Thymus (tissue), 11 donors: ENCODE measurements around the gene ZFAND3. TPM values are rescaled to one million over a fixed set of nuclear protein-coding genes. Genes with fewer than 3 reads are reported as not detected.

ENCODE experiments used
- DNase-seq, 9 donors: peaks; one replicate each; pipeline ENCODE4 v3.0.0-alpha.2; 2013; ENCODE audit warnings: low spot score in 9 of 9, low read depth in 6 of 9, missing footprints in 1 of 9
- H3K27ac ChIP-seq, 2 donors: one replicate each; pipeline ENCODE4 v1.5.1; 2013; ENCODE audit warnings: control low read depth in 1 of 2, low read depth in 1 of 2, low read length in 1 of 2, mild to moderate bottlenecking in 1 of 2, moderate library complexity in 1 of 2
- H3K27me3 ChIP-seq, 2 donors: one replicate each; pipeline ENCODE4 v1.5.1; 2013; ENCODE audit warnings: low read length in 1 of 2; ENCODE audit not compliant: control insufficient read depth in 2 of 2, insufficient read depth in 1 of 2
- H3K36me3 ChIP-seq, 2 donors: one replicate each; pipeline ENCODE4 v1.5.1; 2013; ENCODE audit warnings: low read length in 1 of 2, mild to moderate bottlenecking in 1 of 2, moderate library complexity in 1 of 2; ENCODE audit not compliant: control insufficient read depth in 2 of 2, insufficient read depth in 2 of 2
- H3K4me1 ChIP-seq, 2 donors: one replicate each; pipeline ENCODE4 v1.5.1; 2013; ENCODE audit warnings: low read length in 2 of 2; ENCODE audit not compliant: control insufficient read depth in 2 of 2, insufficient read depth in 2 of 2
- H3K4me3 ChIP-seq, 2 donors: one replicate each; pipeline ENCODE4 v1.5.1; 2013; ENCODE audit warnings: low read length in 2 of 2, control low read depth in 1 of 2, mild to moderate bottlenecking in 1 of 2
- H3K9me3 ChIP-seq, 2 donors: one replicate each; pipeline ENCODE4 v1.5.1; 2013; ENCODE audit warnings: low read length in 1 of 2, mild to moderate bottlenecking in 1 of 2; ENCODE audit not compliant: control insufficient read depth in 2 of 2, insufficient read depth in 1 of 2
- WGBS: extraction: QIAGEN DNeasy Blood & Tissue Kit; methylation state at CpG from one replicate; pipeline ENCODE4 v1.1.7; 2013; 5-methylcytosine and 5-hydroxymethylcytosine counted together
- polyA plus RNA-seq: library from polyadenylated mRNA; stranded (reverse); fragments of 200-250 nt; gene quantifications from one replicate; pipeline ENCODE4 v1.2.3, GENCODE V29; 2013
- total RNA-seq: library from RNA; stranded (reverse); fragments of 120-200 nt; gene quantifications from one replicate; pipeline ENCODE4 v1.2.4, GENCODE V29; 2013
- donor health status: healthy.

The ZFAND3 gene
- total and polyA plus RNA-seq, 2 donors: 8.5 to 25.7 TPM

GRCh38 chr6:37923514-37923913 is 104.0 kb downstream of the ZFAND3 start:
- Histone ChIP-seq H3K27ac (no peak overlapping the region), H3K4me1 (no peaks in the 10 kb centered on the region), H3K27me3 (no peaks in the 10 kb centered on the region), H3K9me3 (no peaks in the 10 kb centered on the region), H3K36me3 (no peaks in the 10 kb centered on the region), H3K4me3 (no peak overlapping the region)
- DNase-seq: no peak

- DNase-seq: no peak
- H3K27me3 ChIP-seq: no peaks in the 10 kb centered on the region
- H3K36me3 ChIP-seq: peaks cover 0 to 5% of the 10 kb centered on the region in 2 donors
- H3K4me1 ChIP-seq: no peaks in the 10 kb centered on the region
- no peak overlapping the region for H3K4me3 ChIP-seq
- no peaks in the 10 kb centered on the region for H3K9me3 ChIP-seq
- no peak overlapping the region for H3K27ac ChIP-seq
- 97% methylated on average over 4 of the region's 4 CpGs for WGBS
These were observed 107.1 kb downstream of the ZFAND3 start for GRCh38 chr6:37926661-37927060.

DNA sequence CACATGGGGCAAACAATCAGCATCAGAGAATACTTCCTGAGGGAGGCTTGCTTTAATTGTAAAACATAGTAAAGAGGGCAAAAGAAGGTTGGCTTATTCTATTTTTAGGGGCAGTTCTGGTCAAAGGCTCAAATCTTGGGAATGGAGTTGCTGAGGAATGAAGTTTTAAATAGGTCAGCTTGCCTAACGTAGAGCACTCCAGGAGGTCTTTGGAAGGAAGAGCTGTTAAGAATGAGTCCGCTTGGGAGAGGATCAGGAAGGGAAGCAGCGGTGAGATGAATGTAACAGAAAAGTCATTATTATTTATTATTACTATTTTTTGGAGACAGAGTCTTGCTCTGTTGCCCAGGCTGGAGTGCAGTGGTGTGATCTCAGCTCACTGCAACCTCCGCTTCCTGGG is 108.7 kb downstream of the ZFAND3 start:
- no peak overlapping the region for H3K27ac ChIP-seq
- no peaks in the 10 kb centered on the region for H3K9me3 ChIP-seq
- no peak for DNase-seq
- H3K27me3 ChIP-seq: no peaks in the 10 kb centered on the region
- peaks cover 0 to 7% of the 10 kb centered on the region in 2 donors for H3K36me3 ChIP-seq
- H3K4me1 ChIP-seq: no peaks in the 10 kb centered on the region
- 84% methylated on average over 4 of the region's 4 CpGs for WGBS
- no peak overlapping the region for H3K4me3 ChIP-seq

GRCh38 chr6:37930288-37930971 is 110.9 kb downstream of the ZFAND3 start:
- no peaks in the 10 kb centered on the region for H3K4me1 ChIP-seq
- no peak overlapping the region for H3K4me3 ChIP-seq
- DNase-seq: no peak
- H3K36me3 ChIP-seq: peaks cover 0 to 7% of the 10 kb centered on the region in 2 donors
- no peak overlapping the region for H3K27ac ChIP-seq
- 98% methylated on average over 4 of the region's 4 CpGs for WGBS
- no peaks in the 10 kb centered on the region for H3K9me3 ChIP-seq
- no peaks in the 10 kb centered on the region for H3K27me3 ChIP-seq

DNA sequence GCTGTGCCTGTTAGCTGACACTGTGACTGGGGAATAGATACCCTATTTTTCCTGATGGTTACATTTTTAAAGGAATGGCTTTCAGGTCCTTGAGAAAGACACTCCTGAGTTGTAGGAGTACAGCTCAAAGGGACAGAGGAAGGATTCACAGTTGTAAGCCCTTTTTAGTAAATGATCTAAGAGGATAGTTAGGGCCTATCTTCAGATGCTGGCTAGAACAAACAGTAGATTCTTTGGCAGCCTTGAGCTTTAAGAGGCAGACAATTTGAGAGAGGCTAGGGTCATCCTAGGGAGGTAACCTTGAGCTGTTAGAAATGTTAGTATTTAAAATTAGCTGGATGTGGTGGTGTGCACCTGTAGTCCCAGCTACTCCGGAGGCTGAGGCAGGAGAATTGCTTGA is 111.5 kb downstream of the ZFAND3 start:
- no peaks in the 10 kb centered on the region for H3K9me3 ChIP-seq
- 100% methylated on average over 1 of the region's 1 CpG for WGBS

DNA sequence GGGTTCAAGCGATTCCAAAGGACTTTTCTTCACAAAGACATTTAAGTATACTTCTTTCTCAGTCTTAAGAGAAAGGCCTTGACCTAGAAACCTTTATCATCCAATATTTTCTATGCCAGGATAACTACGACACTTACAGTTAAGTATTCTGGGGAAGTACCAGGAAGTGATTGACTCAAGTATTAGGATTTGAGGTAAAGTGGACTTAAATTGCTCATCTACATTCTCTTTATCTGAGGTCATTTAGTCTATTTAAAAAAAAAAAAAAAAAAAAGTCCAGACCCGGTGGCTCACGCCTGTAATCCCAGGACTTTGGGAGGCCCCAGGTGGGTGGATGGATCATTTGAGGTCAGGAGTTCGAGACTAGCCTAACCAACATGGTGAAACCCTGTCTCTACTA is 114.7 kb downstream of the ZFAND3 start:
- no peak for DNase-seq
- H3K27ac ChIP-seq: no peak overlapping the region
- no peaks in the 10 kb centered on the region for H3K4me1 ChIP-seq
- no peaks in the 10 kb centered on the region for H3K9me3 ChIP-seq
- H3K36me3 ChIP-seq: peaks cover 0 to 7% of the 10 kb centered on the region in 2 donors
- H3K27me3 ChIP-seq: no peaks in the 10 kb centered on the region
- WGBS: 99% methylated on average over 5 of the region's 5 CpGs
- no peak overlapping the region for H3K4me3 ChIP-seq

More for the DNA sequence above, 111.5 kb downstream of the ZFAND3 start:
- DNase-seq: no peak
- no peaks in the 10 kb centered on the region for H3K27me3 ChIP-seq
- no peak overlapping the region for H3K27ac ChIP-seq
- no peaks in the 10 kb centered on the region for H3K4me1 ChIP-seq
- no peak overlapping the region for H3K4me3 ChIP-seq
- H3K36me3 ChIP-seq: peaks cover 0 to 7% of the 10 kb centered on the region in 2 donors

DNA sequence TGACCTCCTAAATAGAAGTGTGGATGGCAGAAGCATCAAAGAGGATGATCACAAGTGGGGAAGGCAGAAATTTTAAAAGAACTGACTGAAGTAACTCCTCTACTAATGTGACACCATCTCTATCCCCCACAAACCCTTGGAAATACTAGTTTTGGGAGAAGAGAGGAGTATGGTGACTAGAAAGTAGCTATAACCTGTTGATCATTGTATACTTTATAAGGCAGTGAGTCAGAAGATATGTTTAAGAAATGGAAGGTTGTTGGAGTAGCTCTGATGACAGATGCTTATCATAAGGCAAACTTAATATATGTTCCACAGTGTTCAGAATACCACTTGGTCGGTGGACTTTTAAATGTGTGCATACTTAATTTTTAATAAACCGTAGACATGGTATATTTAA is 116.6 kb downstream of the ZFAND3 start:
- H3K9me3 ChIP-seq: no peaks in the 10 kb centered on the region
- no peaks in the 10 kb centered on the region for H3K27me3 ChIP-seq
- H3K4me3 ChIP-seq: no peak overlapping the region
- no peak overlapping the region for H3K27ac ChIP-seq
- peaks cover 0 to 3% of the 10 kb centered on the region in 2 donors for H3K36me3 ChIP-seq
- no peak for DNase-seq
- 94% methylated on average over 2 of the region's 2 CpGs for WGBS
- no peaks in the 10 kb centered on the region for H3K4me1 ChIP-seq

- no peaks in the 10 kb centered on the region for H3K27me3 ChIP-seq
- H3K4me1 ChIP-seq: no peaks in the 10 kb centered on the region
- H3K36me3 ChIP-seq: no peaks in the 10 kb centered on the region
- no peaks in the 10 kb centered on the region for H3K9me3 ChIP-seq
- DNase-seq: peak in 3 of 9 donors; percentile 7 to 35 (median 15)
- H3K27ac ChIP-seq: no peak overlapping the region
- no peak overlapping the region for H3K4me3 ChIP-seq
These were observed 117.4 kb downstream of the ZFAND3 start for GRCh38 chr6:37936906-37937305.

GRCh38 chr6:37938909-37939308 is 119.4 kb downstream of the ZFAND3 start:
- Histone ChIP-seq H3K4me1 (no peaks in the 10 kb centered on the region), H3K4me3 (no peak overlapping the region), H3K27ac (no peak overlapping the region), H3K9me3 (no peaks in the 10 kb centered on the region), H3K27me3 (no peaks in the 10 kb centered on the region), H3K36me3 (no peaks in the 10 kb centered on the region)
- no peak for DNase-seq
